HL-60 (cell line): Measurements from ENCODE around the gene NASP.

ENCODE experiments used
- CTCF ChIP-seq: IDR thresholded peaks from one replicate; pipeline ENCODE4 v1.5.1; 2011; ENCODE audit warnings: low read length, control low read depth, inconsistent platforms; ENCODE audit not compliant: insufficient read depth
- POLR2AphosphoS5 ChIP-seq: IDR thresholded peaks from 2 replicates; pipeline ENCODE4 v1.6.1; 2012; ENCODE audit warnings: low read depth

- no peak for TF ChIP-seq CTCF
- no peak for TF ChIP-seq POLR2AphosphoS5
These were observed 56.5 kb downstream of the NASP start for GRCh38 chr1:45640293-45640692.
